Pons (tissue), 1 donor: ENCODE results near the gene LRRFIP1.
"Not testable (repeated sequence)": the region's sequence is repeated elsewhere in the genome, so short reads cannot be mapped to it uniquely, and the experiment has no call there.

Experiments
- DNase-seq: peaks from one replicate; pipeline ENCODE4 v3.0.0-alpha.2; 2016; ENCODE audit warnings: low spot score

Gene LRRFIP1

DNA sequence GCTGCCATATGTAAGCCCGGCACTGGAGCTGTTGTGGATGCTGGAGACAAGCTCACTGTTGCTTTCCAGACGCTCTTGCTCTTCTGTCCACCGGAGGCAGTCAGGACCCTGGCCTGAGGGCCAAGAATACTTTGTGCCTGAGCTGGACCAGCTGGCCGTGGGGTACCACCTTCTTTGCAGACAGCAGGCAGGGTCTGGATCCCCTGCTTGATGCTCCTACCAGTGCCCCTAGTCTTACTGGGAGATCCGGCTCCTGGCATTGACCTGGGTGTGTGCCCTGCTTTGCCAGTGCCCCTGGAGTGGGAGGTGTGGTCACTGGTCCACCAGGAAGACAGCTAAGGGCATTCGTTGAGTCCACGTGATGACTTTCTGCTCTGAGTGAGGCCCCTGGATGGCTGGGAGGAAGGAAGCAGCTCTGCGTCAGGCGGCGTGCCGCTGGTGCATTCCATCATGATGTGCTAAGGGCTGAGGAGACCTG lies 59.3 kb downstream of the LRRFIP1 start:
- no peak for DNase-seq

DNA sequence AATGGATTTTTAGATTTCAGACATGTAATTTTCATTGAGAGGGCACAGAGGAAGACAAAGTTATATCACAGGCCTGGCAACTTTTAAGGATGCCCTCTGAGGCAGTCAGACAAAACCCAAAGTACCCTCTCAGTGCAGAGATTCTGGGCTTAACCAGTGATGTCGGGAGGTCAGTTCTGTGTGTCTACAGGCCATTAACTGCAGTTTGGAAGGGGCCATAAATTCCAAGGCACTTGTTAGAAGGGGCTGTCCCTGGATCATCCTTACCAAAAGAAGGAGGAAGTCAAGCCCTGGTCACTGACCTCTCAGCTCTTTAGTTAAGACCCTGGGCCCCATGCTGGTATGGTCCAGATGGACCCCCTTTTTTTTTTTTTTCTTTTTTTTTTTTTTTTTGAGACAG lies 60.7 kb downstream of the LRRFIP1 start:
- DNase-seq: no peak

DNA sequence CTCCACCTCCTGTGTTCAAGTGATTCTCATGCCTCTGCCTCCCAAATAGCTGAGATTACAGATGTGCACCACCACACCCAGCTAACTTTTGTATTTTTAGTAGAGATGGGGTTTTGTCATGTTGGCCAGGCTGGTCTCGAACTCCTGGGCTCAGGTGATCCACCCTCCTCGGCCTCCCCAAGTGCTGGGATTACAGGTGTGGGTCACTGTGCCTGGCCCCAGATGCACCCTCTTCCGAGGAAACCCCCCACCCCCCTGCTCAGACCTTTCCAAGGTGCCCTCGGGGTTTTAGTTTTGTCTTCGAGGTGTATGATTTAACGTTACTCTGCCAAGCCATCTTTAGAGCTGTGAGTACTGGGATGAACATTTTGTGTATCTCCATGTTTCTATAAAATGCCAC lies 61.2 kb downstream of the LRRFIP1 start:
- DNase-seq: not testable (repeated sequence)

DNA sequence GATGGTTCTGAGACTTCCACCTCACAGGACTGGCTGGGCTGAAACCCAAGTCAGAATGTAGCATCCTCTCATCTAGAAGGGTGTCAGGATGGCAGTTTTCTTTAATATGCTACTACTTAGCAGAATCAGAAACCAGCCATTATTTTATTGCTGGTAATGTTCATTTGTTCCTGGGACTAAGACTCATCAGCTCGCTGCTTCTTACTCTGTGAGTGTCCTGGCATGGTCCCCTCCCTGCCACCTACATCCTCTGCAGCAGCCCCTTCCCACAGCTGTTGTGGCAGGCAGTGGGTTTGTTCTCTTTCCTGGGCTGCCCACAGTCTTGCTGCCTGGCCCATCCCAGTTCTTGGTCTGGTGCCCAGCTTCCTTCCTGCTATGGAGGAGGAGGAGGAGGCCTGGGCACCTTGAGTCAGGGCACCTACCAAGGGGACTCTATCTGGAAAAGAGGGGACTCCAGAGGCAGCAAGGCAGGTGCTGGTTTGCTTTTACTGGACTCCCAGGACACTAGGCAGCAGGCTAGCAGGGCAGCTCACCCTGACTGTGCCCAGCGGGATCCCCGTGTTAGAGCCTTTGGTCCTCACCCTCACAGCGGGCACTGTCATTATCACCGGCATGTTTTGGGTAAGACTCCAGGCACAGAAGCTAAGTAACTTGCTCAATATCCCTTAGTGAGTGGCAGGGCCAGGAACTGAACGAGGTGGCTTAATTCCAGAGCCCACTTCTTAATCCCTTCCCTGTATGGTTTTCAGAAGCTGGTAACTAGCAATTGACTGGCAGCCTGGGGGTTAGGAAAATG lies 62.1 kb downstream of the LRRFIP1 start:
- DNase-seq: no peak

DNA sequence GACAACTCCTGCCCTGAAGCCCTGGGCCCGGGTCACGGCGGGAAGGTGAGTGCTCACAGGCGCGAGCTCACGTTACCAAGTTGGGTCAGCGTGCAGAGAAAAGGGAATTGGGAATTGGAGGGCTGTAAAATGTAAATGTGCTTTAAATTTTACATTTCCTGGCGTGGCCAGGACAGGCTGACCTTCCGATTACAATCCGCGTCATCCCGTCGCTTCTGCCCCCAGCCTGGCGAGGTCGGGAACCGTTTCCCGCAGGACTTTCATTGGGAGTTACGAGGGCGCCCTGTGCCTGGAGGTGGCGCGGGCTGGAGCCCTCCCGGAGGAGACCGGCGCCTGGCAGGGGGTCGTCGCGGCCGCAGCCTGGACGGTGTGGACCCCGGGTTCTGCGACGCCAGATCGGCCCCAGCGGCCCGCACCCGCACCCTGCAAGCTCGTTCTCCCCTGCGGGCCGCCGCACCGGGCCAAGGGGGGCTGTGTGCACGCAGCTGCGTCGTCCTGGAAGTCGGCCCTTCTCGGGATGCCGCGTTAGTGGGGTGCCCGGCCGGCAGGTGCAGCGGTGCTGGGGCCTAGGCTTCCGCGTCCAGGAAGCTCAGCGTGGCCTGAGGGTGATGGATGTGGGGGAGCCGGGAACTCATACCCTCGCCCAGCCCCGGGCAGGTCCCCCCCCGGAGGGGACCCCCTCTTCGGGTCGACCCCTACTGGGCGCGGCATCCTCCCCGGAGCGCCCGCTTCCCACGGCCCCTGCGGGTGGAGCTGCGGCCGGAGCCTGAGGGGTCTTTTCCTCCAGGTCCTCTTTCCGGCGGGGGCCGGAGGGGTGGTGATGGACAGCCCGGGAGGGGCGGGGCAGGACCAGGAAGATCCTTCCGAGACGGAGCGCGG lies 63.9 kb downstream of the LRRFIP1 start:
- no peak for DNase-seq

DNA sequence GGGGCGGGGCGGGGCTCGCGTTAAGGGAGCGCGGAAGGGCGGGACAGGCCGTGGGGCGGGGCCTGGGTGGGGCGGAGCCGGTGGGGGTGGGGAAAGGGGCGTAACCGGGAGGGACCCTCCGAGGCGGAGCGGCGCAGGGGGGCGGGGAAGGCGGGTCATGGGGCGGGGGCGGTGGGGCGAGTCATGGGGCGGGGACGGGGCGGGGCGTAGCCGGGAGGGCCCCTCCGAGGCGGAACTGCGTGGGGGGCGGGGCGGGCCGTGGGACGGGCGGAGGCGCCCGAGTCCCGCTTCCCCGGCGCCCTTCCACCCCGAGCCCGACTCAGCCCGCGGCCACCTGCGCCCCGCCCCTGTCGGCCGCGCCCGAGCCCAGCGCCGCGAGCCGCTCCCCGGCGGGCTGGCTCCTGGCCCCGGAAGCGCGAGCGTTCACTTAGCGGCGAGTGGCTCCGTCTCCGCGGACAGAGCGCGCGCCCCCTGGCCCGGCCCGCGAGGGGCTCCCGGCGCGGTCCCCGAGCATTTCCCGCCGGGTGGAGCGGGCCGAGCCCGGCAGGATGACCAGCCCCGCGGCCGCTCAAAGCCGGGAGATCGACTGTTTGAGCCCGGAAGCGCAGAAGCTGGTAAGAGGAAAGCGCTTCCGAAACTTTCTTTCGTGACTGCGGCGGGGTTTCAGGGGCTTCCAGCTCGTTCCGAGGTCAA lies 64.7 kb downstream of the LRRFIP1 start:
- peak; percentile 79 for DNase-seq

DNA sequence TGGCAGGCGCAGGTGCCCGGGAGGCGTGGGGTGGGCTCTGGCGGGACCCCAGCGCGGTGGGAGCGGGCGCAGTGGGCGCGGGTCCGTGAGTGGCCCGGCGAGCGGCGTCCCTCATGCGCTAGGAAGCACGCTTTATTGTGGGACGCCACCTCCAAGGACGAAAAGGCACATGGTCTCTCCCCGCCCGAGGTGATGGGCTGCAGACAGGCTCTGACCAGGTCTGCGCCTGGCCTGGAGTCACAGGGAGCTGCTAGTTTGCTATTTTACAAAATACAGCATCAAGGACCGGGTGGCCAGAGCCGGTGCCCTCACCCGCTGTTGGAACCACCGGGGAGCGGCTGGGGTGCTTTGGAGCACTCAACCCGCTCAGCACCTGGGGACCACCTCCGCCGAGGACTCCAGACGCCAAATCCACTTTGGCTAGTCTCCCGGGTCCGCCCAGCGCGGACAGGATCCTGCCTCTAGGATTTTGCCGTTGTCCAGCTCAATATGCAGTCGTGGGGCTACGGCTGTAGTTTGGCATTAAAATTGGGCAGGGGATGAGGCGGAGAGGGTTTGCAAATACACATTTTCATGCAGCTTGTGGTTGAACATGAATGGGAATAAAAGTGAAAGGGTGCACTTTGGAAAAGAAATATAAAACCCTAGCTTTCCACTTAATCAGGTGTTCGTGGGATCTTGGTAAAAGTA lies 65.4 kb downstream of the LRRFIP1 start:
- DNase-seq: no peak

DNA sequence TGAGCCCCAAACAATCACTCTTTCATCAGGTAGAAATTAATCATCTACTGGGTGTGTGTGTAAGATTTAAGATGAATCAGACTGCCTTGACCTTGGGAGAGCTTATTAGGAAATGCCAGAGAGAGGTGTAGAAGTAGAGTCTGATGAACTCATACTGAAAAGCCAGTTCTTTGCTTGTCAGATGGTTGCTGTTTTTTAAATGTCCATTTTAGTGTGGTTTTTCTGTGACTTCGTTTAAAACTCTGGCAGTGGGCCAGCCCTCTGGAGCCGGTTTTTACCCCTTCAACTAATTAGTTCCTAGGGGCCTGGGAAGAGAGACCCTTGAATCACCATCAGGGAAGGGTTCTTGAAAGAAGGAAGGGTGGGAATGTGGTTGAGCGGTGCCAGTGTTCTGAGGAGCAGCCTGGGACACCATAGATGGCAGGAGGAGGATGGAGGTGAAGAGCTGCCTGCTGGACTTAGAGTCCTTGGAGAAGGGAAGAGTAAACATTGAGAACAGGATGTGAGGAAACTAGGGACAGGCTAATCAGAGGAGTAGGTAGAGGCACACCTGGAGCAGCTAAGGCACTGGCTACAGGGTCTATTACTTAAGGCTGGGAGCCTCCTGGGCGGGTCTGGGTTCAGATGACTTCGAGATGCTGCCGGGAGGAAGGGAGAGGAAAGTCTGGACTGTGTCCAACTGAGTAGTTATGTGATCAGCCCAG lies 66.1 kb downstream of the LRRFIP1 start:
- no peak for DNase-seq

DNA sequence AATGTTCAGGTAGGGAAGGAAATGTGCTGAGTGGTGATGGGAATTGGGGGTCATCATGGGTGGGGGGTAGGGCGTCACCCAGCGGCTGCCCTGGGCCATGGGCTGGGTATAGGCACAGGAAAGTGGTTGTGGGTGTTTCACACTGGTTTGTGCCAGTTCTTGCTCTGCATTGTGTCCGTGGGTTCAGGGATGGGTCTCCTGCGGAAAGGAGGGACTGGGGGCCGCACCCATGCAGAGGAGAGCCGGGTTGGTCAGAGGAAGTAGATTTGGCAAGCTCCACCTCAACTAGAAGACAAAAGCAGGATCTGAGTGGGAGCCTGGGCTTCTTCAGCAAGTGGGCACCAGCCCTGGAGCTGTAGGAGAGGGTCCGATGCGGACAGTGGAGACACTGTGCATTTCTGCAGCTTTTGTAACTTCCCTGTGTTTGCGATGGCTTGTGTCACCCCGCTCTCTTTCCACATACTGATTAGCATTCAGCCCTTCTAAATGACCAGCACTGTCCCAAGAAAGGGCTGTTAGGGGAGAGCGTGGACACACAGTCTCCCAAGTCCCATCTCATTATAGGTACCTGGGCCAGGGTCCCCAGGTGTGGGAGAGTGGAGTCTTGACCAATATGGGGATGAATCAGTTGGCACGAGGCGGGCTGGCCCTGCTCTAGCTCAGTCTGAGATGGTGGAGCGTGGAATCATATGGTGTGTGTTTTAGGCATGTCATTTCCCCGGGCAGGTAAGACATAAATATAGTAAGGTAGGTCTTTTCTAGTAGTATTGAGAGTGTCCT lies 67.2 kb downstream of the LRRFIP1 start:
- no peak for DNase-seq

DNA sequence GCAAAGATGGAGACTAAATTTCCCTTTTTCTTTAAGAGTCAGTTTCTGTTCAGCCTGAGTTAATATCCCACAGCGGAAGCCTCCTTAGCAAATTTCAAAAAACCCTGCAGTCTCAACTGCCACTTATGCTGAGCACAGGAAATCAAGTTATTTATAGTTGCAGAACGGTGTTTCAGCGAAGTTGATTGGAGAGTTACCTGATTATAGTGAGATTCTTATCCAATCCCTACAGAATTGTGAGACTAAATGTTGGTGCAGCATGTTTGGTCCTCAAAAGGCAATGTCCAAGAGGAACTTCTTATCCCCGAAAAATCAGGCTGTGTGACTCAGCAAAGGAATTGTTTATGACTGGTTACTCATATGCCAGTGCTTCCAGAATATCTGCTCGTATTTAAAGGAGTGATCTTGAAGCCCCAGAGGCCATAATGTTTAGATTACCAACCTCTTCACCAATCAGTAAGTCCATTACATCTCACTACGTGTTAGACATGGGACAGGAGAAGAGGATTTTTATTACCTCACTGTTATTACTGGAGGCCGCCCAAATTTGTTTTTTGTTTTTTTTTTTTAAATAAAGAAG lies 67.9 kb downstream of the LRRFIP1 start:
- DNase-seq: no peak

DNA sequence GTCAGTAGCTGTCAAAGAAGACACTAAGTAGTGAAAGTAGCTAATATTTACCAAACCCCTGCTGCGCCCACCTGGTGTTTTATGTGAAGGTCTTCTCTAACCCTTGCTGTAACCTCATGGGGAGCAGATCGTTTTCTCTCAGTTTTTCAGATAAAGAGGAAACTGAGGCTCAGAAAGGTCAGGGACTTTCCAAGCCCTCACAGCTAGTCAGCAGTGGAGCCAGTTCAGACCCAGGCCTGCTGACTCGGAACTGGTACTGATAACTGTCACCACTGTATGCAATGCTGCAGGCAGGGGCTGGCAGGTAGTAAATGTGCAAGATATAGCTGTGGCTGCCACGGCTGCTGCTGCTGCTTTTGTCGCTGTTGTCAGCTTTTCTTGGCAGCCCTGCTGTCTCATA lies 69.1 kb downstream of the LRRFIP1 start:
- DNase-seq: no peak

DNA sequence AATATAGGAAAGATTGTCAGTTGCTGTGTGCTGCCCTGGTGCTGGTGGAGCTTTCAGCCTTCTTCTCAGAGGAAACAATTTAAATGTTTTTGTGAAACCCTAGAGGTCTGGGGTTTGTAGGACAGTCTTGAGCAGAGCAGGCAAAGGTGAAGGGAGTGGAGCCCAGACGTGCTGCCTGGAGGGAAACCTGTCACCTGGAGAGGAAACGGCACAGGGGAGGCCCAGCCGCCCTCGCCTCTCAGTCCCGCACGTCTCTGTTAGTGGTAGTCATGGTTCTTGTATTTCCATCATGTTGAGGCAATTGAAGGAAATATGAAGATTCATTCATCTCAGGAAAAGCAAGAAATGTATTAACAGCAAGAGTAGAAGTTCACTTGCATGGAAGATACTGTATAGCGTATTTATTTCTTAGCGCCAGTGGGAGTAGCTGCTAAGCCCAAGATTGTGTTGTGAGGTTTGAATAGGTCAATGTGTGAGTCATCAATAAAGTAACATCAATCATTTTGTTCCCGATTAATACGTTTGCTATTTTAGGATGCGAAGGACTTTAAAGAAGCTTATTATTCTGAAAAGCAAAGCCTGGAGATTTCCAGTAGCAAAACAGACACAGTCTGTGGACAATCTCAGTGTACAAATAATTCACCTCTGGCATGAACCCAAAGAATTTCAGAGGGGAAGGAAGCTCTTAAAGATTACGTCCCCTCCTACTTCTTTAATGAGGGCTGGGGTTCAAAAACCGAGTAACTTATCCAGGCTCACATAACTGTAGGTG lies 70.4 kb downstream of the LRRFIP1 start:
- no peak for DNase-seq

DNA sequence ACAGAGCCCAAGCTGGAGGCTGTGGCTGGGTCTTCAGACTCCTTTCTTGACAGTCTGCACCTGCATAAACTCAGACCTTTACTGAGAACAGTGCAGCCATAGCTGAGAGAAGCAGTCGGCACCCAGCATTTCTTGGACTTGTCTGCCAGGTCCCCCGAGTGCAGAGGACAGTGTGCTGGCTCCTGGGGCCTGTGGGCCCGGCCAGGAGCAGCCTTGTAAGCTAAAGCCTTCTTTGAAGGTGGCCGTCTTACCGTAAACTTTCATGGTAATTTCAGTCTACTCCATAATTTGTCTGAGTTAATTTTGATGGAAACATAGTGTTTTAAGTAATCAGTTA lies 70.9 kb downstream of the LRRFIP1 start:
- DNase-seq: no peak

DNA sequence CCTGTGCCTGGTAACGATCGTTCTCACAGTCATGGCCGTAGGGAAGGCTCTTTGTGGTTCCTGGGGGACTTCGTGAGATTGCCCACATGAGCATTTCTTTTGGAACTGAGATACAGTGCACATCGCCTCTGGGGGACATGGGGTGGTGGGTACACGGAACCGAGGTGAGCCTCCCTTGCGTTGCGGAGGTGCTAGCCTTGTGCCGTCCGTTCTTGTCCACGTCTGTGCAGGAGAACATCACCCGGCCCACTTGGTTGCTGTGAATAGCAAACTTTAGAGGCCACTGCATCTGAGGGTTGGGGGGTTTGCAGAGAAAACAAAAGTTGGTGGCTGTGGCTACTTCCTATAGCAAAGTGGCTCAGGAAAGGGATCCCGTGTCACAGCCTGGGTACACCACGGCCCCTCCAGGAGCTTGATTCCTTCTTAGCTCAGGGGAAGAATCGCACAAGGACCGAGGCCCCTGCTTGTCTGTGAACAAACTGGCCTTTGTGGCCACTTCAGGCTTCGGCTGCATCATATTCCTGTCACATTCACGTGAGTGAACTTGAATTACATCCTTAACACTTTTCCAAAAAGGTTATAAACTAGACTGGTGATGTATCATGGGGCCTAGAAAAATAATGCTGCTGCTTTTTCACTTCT lies 72.6 kb downstream of the LRRFIP1 start:
- no peak for DNase-seq

DNA sequence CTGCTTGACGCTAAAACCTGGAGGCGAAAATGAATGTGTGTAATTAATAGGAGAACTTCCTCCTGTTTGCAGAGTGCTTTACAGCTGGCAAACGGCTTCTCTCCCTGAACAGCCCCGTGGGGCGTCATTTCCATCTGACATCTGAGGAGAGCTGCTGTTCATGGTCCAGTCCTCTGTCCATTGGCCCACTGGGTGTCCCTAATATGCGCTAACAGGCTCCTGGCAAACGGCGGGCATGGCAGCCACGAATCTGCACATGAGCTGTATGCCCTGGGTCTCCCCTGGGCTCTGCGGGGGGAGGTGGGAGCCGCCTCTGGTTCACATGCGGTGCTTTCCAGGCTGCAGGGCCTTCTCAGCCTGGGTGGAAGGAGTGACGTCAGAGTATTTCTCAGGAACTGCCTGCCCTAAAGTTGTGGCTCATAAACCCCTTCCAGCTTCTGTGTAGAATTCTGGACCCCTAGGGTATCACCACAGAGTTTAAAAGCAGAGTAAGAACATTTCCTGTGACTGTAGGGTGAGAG lies 73.2 kb downstream of the LRRFIP1 start:
- no peak for DNase-seq

DNA sequence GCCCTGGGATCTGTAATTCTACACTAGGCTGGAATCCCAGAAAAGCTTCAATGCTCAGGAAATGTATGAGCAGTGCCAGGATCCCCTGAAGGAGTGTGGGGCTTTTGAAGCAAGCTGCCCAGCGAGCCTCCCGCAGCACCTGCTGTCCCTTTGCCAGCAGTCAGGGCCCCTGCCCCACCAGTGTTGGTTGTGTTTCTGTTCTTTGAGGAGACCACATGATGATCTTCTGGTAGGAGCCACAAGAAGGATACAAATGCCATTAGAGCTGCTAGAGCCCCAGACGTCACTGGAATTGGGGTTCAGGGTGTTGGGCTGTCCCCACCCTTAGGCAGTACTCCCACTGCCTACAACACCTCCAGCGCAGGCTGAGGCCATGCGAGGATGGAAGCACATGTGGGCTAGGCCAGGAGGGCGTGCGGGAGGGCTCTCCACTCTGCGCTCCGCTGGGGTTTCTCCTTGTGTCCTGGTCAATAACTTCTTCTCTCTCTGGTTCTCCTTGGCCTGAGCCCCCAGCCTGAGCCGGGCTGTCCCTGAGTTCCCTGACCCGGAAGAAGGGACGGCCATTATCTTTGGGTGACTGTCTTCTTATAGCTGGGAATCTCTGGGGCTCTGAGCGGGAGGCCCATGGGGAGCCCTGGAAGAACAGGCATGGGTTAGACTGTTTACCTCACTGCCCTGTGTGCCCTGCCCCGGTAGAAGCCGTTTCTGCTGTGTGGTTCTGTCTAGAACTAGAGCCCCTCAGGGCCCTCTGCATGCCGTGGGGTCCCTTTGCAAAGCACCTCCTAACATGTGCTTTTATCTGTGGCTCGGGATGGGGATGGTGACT lies 73.9 kb downstream of the LRRFIP1 start:
- DNase-seq: no peak

DNA sequence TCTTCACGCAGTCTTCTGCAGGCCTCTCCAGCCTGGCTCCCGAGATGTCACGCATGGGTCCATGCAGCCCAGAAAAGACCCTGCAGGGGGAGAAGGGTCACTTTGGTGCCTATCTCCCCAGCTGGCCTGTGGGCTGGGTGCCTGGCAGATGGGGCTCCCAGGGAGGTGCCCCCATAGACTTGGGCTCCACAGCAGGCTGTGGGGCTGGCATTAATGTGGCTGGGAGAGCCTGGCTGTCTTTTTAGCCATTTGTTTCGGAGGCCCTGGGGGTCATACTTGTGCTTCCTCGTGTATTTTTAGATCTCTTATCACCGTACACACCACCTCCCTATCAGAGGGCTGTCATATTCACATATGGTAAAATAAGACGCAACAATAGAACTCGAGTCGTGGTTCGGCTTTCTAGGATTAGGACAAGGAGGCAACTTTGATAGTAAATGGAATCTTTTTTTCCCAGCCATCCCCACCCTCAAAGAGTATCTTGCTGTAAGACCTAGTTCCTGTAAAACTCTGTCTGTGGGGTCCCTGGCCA lies 74.5 kb downstream of the LRRFIP1 start:
- no peak for DNase-seq
